ENCODE measurements around the gene NTHL1.
A peak's percentile ranks its signal among the peaks of the same experiment; 100 is the strongest.

NTHL1 gene

DNA sequence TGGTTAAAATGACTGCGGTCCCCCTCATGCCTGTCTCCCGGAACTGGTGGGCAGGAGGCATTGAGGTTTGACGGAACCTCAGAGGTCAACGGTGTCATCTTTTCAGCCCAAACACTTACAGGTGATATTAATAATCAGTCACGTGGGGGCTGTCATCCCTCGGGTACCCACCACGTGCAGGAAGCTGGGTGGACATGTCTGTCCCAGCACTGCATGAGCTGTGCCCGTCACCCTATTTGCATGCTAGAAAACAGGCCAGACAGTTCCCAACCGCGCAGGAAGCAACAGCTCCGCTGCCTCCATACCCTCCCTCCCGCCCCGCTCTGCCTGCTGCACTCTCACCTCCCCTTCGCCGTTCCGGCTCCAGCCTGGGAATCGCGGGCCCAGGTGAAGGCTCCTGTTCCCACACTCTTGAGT is 56.5 kb downstream of the NTHL1 start:
- H3K27ac ChIP-seq, result no peak overlapping the region
- TF ChIP-seq, protein P1, sequence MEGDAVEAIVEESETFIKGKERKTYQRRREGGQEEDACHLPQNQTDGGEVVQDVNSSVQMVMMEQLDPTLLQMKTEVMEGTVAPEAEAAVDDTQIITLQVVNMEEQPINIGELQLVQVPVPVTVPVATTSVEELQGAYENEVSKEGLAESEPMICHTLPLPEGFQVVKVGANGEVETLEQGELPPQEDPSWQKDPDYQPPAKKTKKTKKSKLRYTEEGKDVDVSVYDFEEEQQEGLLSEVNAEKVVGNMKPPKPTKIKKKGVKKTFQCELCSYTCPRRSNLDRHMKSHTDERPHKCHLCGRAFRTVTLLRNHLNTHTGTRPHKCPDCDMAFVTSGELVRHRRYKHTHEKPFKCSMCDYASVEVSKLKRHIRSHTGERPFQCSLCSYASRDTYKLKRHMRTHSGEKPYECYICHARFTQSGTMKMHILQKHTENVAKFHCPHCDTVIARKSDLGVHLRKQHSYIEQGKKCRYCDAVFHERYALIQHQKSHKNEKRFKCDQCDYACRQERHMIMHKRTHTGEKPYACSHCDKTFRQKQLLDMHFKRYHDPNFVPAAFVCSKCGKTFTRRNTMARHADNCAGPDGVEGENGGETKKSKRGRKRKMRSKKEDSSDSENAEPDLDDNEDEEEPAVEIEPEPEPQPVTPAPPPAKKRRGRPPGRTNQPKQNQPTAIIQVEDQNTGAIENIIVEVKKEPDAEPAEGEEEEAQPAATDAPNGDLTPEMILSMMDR (conservative IDR thresholded peaks at IDR 0.05), result no peak
- no peak for TF ChIP-seq ZFX (IDR thresholded peaks at IDR 0.05)

DNA sequence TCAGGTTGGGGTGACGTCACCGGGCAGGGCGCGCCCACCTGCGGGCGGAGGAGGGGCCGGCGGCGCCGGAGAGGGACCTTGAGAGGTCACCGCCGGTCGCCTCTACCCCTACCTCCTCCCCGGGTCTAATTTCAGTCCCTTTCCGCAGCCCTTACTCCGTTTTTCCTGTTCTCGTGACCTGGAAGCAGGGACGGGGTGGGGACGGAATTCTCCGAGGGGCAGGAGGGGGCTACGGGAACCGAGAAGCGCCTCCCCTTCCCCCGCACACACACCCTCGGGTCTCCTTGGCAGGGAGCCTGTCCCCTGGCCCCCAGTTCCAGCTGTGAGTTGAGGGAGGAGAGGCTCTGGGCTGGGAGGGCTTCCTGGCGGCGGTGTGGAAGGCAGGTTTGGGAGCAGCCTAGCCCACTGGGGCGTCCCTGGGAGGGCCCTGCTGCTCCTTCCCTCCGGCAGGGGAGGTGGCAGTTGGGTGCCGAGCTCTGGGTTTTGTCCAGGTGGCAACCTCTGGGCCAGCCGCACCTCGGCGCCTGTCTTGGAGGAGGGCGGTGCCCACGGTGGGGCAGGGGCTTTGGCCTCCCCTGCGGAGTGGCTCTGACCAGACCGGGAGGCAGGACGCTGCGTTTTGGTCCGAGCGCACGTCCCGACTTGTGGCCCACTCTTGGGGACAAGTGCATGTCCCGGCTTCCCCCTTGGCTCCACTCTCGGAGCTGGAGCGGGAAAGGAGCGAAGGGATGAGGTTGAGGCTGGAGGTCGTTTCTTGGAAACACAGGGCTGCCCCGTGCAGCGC is 57.1 kb downstream of the NTHL1 start:
- no peak for TF ChIP-seq ZFX (IDR thresholded peaks at IDR 0.05)
- TF ChIP-seq, protein P1 (conservative IDR thresholded peaks at IDR 0.05), result no peak
- peak overlapping the region; percentile 11; the same call in 1 of the 2 replicates for H3K27ac ChIP-seq

DNA sequence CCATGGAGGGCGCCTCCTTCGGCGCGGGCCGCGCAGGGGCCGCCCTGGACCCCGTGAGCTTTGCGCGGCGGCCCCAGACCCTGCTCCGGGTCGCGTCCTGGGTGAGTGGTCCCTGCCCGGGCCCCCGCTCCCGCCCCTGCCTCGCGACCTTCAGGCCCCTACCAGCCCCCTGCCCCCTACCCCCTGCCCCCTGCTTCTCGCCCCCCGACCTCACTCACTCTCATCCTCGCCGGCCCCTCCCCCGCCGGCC is 57.6 kb downstream of the NTHL1 start:
- H3K27ac ChIP-seq, result no peak overlapping the region
- TF ChIP-seq, protein P1 (conservative IDR thresholded peaks at IDR 0.05), result no peak
- TF ChIP-seq ZFX (IDR thresholded peaks at IDR 0.05), result no peak
